ENCODE results near the gene LITAF.
"Not testable (repeated sequence)": the region's sequence is repeated elsewhere in the genome, so short reads cannot be mapped to it uniquely, and the experiment has no call there.

LITAF gene

DNA sequence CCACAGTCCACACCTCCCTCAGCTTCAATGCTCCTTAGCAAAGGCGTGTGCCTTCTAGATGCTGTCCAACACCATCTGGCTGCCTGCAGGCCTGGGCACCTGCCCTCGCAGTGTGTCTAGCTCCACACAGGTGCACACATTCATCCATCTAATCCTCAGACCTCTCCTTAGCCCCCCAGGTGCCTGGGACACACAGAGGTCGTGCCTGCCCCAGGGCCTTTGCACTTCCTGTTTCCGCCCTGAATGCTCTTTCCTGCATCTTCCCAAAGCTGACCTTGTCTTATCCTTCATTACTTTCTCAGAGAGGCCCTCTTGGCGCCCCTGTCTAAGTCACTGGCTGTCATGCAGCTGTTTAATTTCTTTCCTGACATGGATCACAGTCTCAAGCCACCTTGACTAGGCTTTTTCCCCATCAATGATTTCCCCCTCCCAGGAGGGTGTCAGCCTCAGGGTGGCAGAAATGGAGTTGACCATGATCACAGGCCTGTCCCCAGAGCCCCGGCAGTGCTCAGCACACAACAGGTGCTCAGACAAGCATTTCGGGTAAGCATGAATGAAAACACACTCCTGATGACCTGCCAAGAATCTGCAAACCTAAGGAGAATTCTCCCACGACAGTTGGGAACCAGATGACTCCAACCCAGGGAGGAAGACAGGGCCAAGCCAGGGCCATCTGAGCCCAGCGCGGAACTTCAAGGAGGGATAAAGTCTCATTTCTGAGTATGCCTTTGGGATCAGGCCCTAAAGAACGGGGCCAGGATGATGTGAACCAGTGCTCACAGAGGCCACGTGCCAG, 76.3 kb downstream of the LITAF start:
- no peak for DNase-seq (ENCODE audit: low read depth)
- TF ChIP-seq, protein P1, sequence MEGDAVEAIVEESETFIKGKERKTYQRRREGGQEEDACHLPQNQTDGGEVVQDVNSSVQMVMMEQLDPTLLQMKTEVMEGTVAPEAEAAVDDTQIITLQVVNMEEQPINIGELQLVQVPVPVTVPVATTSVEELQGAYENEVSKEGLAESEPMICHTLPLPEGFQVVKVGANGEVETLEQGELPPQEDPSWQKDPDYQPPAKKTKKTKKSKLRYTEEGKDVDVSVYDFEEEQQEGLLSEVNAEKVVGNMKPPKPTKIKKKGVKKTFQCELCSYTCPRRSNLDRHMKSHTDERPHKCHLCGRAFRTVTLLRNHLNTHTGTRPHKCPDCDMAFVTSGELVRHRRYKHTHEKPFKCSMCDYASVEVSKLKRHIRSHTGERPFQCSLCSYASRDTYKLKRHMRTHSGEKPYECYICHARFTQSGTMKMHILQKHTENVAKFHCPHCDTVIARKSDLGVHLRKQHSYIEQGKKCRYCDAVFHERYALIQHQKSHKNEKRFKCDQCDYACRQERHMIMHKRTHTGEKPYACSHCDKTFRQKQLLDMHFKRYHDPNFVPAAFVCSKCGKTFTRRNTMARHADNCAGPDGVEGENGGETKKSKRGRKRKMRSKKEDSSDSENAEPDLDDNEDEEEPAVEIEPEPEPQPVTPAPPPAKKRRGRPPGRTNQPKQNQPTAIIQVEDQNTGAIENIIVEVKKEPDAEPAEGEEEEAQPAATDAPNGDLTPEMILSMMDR (IDR thresholded peaks at IDR 0.05; ENCODE audit: insufficient read depth, low read depth, low read length, missing control alignments): no peak
- H3K4me3 ChIP-seq (ENCODE audit: low read depth, low read length): no peak overlapping the region

DNA sequence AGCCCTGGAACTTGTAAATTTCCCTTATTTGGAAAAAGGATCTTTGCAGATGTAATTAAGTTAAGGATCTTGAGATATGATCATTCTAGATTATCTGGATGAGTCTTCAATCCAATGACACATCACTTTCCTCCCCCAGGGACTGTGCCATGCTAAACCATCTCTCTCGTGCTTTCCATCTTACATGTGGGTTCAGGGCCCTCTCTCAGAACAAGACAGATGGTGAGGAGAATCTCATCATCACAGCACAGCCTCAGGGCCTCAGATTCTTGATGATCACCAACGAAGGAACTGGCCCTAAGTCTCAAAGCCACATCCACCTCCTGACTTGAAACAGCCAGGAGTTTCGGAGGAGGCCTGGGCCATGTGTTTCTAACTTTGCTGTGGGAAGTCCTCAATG, 78.7 kb downstream of the LITAF start:
- no peak for DNase-seq (ENCODE audit: low read depth)
- no peak overlapping the region for H3K4me3 ChIP-seq (ENCODE audit: low read depth, low read length)
- TF ChIP-seq, protein P1 (IDR thresholded peaks at IDR 0.05; ENCODE audit: insufficient read depth, low read depth, low read length, missing control alignments): no peak

DNA sequence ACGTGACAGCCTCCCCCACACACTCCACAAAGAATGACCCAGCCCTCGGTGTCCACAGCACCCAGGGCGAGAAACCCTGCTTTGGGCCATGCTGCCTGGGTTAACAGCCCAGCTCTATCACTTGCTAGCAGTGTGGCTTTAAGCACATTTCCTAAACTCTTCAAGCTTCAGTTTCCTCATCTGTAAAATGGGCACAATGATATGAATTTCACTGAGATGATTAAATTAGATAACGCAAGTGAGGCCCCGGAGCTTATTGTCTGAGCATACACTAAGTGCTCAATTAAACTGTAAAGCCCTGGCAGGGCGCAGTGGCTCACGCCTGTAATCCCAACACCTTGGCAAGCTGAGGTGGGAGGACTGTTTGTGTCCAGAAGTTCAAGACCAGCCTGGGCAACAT, 79.4 kb downstream of the LITAF start:
- H3K4me3 ChIP-seq (ENCODE audit: low read depth, low read length): no peak overlapping the region
- no peak for DNase-seq (ENCODE audit: low read depth)
- TF ChIP-seq, protein P1 (IDR thresholded peaks at IDR 0.05; ENCODE audit: insufficient read depth, low read depth, low read length, missing control alignments): no peak

DNA sequence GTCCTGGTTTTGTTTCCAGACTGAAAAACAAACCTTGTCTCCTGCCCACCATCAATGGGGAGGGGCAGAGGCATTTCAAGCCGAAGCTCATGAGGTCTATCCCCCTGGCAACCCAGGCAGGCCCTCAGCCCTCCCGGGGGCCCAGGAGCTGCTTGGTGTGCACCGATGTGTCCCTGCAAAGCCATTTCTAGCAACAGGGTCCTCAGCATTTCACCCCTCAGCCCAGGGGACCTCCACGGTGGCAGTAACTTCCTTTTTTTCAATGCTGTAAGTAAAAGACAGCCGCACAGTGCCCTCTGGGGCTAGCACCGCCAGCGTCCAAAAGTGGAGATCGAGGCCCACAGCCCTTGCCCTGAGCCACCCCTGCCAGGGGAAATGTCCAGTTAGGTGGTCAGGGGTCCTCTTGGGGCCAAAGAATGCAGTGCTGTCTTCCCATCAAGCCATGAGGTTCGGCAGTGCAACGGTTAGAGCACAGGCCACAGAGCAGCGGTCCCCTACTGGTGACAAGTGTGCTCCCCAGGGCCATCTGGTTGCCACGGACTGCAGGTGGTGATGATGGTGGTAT, 79.9 kb downstream of the LITAF start:
- peak; percentile 21 for DNase-seq (ENCODE audit: low read depth)
- no peak overlapping the region for H3K4me3 ChIP-seq (ENCODE audit: low read depth, low read length)
- TF ChIP-seq, protein P1 (IDR thresholded peaks at IDR 0.05; ENCODE audit: insufficient read depth, low read depth, low read length, missing control alignments): no peak

DNA sequence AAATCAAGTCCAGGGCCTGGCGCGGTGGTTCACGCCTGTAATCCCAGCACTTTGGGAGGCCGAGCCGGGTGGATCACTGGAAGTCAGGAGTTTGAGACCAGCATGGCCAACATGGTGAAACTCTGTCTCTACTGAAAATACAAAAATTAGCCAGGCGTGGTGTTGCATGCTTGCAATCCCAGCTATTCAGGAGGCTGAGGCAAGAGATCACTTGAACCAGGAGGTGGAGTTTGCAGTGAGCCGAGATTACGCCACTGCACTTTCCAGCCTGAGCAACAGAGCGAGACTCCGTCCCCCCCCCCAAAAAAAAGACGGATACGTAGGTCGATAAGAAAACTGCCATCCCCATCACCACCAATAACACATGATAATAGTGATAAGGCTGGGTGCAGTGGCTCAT, 82.5 kb downstream of the LITAF start:
- DNase-seq (ENCODE audit: low read depth); H3K4me3 ChIP-seq (ENCODE audit: low read depth, low read length): not testable (repeated sequence)

DNA sequence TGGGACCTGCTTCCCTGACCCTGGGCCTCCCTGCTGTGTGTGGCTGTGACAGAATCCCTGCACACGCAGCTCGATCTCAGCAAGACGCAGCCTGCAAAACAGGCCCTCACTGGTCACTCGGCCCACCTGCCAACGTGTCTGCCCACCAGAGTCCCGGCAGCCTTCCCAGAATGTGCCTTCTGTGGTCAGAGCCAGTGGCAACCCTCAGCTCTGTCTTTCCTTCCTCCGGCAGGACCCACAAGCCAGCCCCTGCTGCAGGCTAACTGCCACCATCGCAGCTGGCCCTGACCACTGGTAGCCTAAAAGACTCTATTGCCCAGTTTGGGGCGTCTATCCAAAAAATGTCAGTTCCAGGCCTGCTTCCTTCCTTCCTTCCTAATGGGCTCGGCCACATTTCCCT, 83.2 kb downstream of the LITAF start:
- DNase-seq (ENCODE audit: low read depth): no peak
- H3K4me3 ChIP-seq (ENCODE audit: low read depth, low read length): no peak overlapping the region
- TF ChIP-seq, protein P1 (IDR thresholded peaks at IDR 0.05; ENCODE audit: insufficient read depth, low read depth, low read length, missing control alignments): no peak

DNA sequence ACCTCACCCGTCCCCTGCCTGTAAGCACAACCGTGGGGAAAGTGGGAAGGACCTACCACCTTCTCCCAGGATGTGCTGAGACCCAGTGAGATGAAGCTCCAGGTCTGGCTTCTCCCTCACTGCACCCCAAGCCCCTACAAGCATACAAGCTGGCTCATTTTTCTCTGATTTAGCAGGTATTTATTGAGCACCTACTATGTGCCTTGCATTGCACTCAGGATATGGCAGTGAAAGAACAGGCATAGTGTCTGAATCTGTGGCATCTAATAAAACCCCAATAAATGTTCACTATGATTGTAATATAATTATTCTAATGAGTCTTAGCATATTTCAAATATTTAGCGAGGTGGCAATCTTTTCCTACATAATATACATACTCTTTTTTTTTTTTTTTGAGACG, 84.5 kb downstream of the LITAF start:
- no peak overlapping the region for H3K4me3 ChIP-seq (ENCODE audit: low read depth, low read length)
- DNase-seq (ENCODE audit: low read depth): no peak
- TF ChIP-seq, protein P1 (IDR thresholded peaks at IDR 0.05; ENCODE audit: insufficient read depth, low read depth, low read length, missing control alignments): no peak
